ENCODE measurements around the gene MAN2C1.
"Not testable (repeated sequence)": the region's sequence is repeated elsewhere in the genome, so short reads cannot be mapped to it uniquely, and the experiment has no call there.

The MAN2C1 gene

DNA sequence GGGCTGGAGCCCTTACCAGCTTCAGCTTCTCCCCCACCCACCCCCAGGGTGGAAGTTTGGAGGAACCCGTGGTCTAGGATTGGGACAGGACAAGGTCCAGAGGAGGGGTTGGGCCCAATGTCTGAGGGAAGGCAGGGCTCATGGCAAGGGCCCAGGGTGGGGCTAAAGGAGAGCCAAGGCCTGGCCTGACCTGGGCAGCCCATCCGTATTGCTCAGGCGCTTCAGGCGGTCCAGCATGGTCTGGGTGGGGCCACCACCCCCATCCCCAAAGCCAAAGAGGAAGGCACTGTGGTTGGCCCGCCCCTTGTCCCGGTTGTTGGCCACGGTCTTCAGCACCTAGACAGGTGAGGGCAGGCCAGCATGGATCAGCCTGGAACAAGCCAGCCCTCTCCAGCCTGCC is 7.6 kb downstream of the MAN2C1 start:
- no peak for DNase-seq

DNA sequence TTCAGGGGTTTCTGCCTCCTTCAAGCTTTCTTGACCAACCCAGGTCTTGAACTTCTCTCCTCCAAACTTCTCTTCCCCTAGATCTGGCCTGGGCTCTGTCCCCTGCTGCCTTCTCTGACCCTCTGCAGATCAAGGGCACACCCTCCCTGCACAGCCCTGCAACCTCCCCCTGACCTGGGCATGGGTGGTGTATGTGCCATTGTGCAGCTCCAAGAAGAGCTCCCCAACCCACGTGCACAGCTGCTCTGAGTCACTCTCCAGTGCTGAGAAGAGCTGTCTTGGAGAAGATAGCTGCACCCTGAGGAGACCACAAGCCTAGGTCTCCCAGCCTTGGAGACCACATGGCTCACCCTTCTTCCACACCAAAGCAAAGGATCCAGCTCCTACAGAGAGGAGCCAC is 8.0 kb downstream of the MAN2C1 start:
- no peak for DNase-seq

GRCh38 chr15:75359537-75360250 is 8.7 kb downstream of the MAN2C1 start:
- DNase-seq, result no peak

DNA sequence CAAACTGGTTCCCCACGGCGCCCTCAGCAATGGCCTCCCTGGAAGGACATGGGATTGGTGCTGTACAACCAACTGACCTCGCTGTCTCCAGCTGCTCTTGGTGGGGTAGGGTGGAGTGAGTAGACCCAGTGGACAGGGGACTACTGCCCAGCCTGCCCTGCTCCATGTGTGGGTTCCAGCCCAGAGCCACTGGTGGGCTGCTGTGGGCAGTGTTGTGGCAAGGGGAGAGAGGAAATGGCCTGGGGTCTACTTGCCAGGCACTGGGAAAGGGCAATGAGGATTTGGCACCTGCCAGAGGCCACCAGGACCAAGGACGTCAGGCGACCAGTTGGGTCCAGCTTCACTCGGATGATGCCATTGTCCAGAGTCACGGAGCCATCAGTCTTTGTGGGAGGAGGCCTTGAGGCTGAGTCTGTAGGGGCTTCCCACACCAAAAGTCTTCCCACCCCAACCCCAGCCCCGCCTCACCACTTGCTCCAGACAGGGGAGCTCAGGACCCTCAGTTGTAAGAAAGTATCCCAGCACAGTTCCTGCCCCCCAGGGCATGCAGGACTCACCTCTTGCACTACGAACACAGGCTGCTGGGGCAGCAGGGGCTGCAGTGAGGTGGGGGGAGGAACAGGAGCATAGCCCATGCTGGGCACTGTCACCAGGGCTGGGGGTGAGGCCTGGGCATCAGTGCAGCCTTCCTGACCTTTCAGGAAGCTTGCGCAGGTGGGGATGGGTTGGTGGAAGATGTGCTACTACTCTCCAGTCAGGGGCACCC is 9.5 kb downstream of the MAN2C1 start:
- no peak for DNase-seq

DNA sequence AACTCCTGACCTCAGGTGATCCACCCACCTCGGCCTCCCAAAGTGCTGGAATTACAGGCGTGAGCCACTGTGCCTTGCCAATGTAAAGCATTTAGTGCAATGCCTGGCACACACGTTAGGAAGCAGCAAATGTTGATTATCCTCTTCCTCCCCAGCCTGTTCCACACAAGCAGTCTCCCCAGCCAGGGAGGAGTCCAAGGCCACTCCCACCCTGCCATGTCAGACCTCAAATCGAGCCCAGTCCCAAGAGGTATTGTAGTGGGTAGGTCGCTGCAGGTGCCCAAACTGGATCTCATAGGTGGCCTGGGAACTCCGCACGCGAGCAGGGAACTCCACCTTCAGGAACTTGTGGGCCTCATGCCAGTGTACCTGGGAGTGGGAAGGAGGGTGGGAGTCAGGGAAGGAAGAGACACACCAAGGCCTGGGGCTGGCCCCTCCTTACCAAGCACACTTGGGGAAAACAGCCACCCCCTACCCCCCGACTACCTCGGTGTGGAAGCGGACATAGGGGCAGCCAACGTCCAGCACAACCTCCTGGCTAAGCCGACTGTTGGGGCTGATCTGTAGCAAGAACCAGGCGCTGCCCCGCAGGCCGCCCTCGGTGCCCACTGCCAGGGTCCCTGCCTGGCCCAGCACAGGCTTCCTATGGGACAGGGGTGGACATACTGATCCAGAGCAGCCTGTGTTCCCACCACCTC is 10.3 kb downstream of the MAN2C1 start:
- DNase-seq, result no peak

DNA sequence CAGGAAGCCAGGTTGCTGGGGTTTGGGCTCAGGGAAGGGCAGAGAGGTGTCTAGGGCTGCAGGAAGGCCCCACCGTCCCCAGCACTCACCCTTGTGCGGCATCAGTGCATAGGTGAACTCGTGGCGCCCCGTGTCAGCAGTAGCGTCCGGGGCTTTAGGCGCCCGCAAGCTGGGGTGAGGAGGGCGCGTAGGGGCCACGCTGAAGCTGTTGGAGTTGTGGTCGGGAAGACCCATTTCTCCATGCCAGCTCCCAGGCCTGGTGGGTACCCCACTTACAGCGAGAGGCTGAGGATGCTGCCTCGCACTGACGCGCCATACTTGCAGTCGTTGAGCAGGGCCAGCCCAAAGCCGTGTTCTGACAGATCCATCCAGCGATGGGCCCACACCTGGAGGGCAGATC is 11.9 kb downstream of the MAN2C1 start:
- no peak for DNase-seq

- no peak for DNase-seq
Measured at GRCh38 chr15:75356006-75356405, 12.4 kb downstream of the MAN2C1 start.

- no peak for DNase-seq
Measured at GRCh38 chr15:75355369-75355768, 13.0 kb downstream of the MAN2C1 start.

DNA sequence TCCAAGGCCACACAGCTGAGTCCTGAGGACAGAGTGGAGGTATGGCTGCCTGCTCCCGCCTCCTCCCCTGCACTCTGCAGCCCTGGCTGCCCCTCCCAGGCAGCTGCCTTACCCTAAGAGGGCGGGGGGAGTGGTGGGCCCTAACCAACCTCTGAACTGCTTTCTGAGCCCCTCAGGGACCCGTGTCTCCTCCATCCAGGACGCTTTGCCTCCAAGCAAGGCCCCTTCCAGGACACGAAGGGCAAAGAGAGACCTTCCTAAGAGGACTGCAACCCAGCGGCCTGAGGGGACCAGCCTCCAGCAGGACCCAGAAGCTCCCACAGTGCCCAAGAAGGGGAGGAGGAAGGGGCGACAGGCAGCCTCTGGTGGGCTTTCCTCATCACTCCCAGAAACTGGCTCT is 14.0 kb downstream of the MAN2C1 start:
- DNase-seq, result no peak

DNA sequence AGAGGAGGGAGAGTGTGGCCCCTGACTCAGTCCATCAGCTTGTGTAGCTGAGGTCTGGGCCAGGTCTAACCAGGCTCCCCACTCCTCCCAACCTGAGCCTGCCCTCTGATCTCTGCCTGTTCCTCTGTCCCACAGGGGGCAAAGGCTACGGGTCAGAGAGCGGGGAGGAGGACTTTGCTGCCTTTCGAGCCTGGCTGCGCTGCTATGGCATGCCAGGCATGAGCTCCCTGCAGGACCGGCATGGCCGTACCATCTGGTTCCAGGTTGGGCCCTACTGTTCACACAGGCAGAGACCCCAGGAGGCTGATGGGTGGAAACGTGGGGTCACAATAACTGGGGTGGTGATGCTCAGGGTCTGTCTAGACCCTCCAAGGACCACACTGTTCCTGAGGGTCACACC is 14.8 kb downstream of the MAN2C1 start:
- DNase-seq, result no peak

DNA sequence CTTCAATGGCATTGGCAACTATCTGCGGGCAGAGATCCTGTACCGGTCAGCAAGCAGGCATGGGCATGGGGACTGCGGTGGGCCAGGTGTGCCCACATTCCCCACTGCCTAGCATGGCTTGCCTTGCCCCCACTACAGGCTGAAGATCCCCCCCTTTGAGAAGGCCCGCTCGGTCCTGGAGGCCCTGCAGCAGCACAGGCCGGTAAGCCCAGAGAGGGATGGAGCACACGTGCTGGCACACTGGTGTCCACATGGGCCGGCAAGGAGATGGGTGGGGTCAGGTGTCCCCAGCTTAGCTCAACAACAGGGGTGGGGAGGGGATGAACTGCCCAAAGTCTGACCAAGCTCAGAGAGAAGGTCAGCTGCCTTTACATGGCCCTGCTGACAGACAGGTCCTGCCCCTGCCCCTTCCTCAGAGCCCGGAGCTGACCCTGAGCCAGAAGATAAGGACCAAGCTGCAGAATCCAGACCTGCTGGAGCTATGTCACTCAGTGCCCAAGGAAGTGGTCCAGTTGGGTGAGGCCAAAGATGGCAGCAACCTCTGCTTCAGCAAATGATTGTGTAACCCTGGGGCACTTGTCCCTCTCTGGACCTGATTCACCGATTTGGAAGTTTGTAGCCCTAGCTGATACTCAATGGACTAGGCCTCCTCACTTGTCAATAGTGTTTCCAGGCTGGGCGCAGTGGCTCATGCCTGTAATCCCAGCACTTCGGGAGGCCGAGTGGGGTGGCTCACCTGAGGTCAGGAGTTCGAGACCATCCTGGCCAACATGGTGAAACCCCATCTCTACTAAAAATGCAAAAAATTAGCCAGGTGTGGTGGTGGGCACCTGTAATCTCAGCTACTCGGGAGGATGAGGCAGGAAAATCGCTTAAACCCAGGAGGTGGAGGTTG is 16.0 kb downstream of the MAN2C1 start:
- no peak for DNase-seq

GRCh38 chr15:75350601-75351361 is 17.6 kb downstream of the MAN2C1 start:
- no peak for DNase-seq

- DNase-seq, result no peak
Measured at GRCh38 chr15:75349851-75350588, 18.4 kb downstream of the MAN2C1 start.

DNA sequence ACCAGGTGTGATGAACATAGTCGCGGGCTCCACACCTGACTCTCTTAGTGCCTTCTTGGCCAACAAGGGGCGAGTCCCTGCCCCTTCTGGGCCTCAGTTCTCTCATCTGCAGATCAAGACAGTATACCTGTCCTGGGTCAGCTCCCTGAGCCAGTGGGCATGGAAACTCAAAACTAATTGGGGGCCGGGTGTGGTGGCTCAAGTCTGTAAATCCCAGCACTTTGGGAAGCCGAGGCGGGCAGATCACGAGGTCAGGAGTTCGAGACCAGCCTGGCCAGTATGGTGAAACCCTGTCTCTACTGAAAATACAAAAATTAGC is 19.1 kb downstream of the MAN2C1 start:
- DNase-seq, result not testable (repeated sequence)

DNA sequence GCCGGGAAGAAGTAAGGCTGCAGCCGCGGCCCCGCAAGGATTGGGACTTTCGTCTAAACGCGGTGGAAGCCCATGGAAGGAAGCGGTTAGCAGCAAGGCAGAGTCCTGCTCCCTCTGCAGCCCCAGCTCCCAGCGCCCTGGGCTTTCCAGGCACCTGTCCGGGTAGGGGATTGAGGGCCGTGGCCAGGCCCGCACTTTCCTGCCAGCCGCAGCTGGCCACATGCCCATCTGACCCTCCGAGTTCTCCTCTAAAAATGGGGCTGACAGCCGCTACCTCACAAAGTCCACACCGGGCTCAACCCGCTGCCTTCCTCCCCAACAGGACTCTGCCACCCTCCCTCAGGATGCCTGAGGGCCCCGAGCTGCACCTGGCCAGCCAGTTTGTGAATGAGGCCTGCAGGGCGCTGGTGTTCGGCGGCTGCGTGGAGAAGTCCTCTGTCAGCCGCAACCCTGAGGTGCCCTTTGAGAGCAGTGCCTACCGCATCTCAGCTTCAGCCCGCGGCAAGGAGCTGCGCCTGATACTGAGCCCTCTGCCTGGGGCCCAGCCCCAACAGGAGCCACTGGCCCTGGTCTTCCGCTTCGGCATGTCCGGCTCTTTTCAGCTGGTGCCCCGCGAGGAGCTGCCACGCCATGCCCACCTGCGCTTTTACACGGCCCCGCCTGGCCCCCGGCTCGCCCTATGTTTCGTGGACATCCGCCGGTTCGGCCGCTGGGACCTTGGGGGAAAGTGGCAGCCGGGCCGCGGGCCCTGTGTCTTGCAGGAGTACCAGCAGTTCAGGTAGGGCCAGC is 19.7 kb downstream of the MAN2C1 start:
- DNase-seq, result no peak

DNA sequence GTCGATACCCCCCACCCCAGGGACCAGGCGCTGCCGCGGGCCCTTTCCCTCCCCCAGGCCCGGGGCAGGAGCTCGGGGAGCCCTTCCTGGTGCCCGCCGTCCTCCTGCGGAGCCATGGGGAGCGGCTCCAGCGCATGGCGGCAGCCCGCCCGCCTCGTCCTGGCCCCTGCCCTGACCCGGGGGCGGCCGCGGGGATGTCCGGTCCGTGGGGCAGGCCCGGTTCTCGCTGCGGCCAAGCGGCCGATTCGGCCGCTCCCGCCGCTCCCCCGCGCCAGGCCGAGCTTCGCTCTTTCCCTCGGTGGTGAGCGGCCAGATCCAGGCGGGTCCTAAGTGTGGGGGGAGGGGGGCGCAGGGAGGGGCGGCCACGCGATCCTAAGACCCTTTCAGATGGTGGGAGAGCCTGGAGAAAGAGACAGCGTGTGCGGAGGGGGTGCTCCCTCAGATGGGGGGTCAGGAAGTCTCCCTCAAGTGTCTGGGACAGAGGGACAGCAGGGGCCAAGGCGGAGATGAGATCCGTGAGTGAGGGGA is 20.3 kb downstream of the MAN2C1 start:
- no peak for DNase-seq

DNA sequence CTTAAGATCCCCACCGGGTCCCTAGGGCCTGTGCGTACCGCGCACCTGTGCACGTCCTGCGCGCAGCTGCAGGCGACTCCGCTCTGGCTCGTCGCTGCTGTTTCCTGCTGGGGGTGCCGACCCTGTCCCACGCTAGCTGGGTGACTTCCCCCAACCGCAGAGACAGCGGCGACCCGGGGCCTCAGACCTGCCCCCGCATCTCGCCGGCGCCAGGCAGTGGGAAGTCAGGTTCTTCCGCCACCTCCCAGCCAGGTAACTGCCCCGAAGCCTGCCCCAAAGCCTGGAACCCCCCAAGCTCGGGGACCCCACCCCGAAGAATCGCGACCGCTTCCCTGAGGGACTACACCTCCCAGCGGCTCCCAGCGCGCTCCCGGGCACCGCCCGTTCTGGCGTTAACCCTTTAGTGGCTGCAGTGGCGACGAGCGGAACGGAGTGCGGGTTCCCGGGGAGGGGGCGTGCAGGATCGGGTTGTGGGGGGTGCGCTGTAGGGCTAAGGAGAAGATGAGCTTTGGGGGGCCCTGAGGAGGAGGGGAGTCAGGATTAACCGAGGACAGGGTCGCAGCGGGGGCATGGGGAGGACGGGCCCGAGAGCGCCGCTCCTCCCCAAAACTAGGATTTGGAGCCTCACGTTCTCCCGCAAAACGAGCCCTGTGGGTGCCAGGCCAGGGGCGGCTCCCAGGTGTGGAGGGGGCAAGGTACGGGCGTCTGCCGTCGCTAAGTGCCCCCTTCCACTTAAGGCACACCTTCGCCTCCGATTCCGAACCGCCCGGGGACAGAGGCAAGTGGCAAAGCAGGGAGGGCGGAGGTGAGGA is 21.0 kb downstream of the MAN2C1 start:
- no peak for DNase-seq

DNA sequence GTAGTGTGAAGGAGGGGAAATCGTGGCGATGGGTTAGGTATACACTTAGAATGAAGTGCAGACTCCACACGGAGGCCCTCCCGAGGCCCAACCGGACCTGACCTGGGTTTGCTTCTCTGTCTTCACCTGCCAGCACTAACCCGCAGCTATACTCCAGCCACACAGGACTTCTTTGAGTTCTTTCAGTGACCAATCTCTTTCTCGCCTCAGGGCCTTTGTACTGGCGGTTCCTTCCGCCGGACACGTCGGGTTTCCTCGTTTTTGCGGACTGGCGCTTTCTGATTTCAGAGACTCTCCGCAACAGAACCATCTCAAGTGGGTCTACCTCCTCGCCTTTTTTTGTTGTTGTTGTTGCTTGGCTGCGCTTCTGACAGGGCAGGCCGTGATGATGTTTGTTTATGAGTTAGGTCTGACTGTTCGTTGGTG is 21.6 kb downstream of the MAN2C1 start, which contains the start of gene NEIL1:
Gene NEIL1 (plus strand): TSS at position 244 of the 426 bp plus-strand sequence. CDS start 1,867 bp downstream, outside the sequence.
- DNase-seq, result no peak

- DNase-seq, result not testable (repeated sequence)
Measured at GRCh38 chr15:75343953-75344352, 24.5 kb downstream of the MAN2C1 start.
